Progenitor cell of endocrine pancreas (in vitro differentiated cells): ENCODE results near the gene TJAP1. TPM values are rescaled to one million over a fixed set of nuclear protein-coding genes. Genes with fewer than 3 reads are reported as not detected.
A peak's percentile ranks its signal among the peaks of the same experiment; 100 is the strongest.
"Not testable (repeated sequence)": the region's sequence is repeated elsewhere in the genome, so short reads cannot be mapped to it uniquely, and the experiment has no call there.

Experiments
- DNase-seq: peaks from one replicate; pipeline ENCODE4 v3.0.0; 2021; ENCODE audit warnings: low spot score; ENCODE audit not compliant: unreplicated experiment
- H3K27ac Mint-ChIP-seq: 2 replicates; pipeline ENCODE4 v1.8.0; 2021; ENCODE audit warnings: mild to moderate bottlenecking, moderate library complexity, mixed read lengths
- H3K27me3 Mint-ChIP-seq: 2 replicates; pipeline ENCODE4 v1.8.0; 2021; ENCODE audit warnings: mixed read lengths
- H3K36me3 Mint-ChIP-seq: 2 replicates; pipeline ENCODE4 v1.8.0; 2022; ENCODE audit warnings: mixed read lengths; ENCODE audit not compliant: insufficient read depth
- H3K4me1 Mint-ChIP-seq: 2 replicates; pipeline ENCODE4 v1.8.0; 2021; ENCODE audit warnings: low read depth, mixed read lengths
- H3K4me3 Mint-ChIP-seq: 2 replicates; pipeline ENCODE4 v1.8.0; 2021; ENCODE audit warnings: low read depth, mild to moderate bottlenecking, moderate library complexity, mixed read lengths
- H3K9me3 Mint-ChIP-seq: 2 replicates; pipeline ENCODE4 v1.8.0; 2021; ENCODE audit warnings: low read depth, mixed read lengths
- total RNA-seq: library from RNA; stranded (reverse); gene quantifications from 2 replicates; pipeline ENCODE4 v1.2.1, GENCODE V29; 2021
- TF ChIP-seq, protein P1 (sequence below): fragments of 200-600 bp; sonication (generic); IDR thresholded peaks from one replicate; pipeline ENCODE4 v1.5.0; 2021; ENCODE audit warnings: antibody characterized with exemption, mild to moderate bottlenecking; ENCODE audit not compliant: unreplicated experiment

Gene TJAP1
- total RNA-seq, 1 donor from 2014 or later, result 65.8 TPM

DNA sequence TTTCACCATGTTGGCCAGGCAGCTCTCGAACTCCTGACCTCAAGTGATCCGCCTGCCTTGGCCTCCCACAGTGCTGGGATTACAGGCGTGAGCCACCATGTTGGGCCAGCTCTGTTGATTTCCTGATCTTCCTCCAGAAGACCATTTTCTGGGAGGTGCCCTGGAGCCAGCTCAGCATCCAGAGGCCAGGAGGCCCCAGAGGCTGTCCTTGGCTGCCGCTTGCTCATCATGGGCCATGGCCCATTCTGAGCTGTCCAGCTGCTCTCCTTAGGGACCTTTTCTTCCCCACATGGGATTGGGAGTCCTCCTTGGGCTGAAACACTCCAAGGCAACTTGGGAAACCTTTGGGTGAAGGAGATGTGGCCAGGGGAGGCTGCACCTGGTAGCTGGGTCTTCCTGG lies 17.4 kb downstream of the TJAP1 start:
- no peaks in the 10 kb centered on the region for H3K27me3 Mint-ChIP-seq
- H3K9me3 Mint-ChIP-seq, result no peaks in the 10 kb centered on the region
- peaks cover 3% of the 10 kb centered on the region for H3K4me1 Mint-ChIP-seq
- DNase-seq, result no peak
- TF ChIP-seq, protein P1, sequence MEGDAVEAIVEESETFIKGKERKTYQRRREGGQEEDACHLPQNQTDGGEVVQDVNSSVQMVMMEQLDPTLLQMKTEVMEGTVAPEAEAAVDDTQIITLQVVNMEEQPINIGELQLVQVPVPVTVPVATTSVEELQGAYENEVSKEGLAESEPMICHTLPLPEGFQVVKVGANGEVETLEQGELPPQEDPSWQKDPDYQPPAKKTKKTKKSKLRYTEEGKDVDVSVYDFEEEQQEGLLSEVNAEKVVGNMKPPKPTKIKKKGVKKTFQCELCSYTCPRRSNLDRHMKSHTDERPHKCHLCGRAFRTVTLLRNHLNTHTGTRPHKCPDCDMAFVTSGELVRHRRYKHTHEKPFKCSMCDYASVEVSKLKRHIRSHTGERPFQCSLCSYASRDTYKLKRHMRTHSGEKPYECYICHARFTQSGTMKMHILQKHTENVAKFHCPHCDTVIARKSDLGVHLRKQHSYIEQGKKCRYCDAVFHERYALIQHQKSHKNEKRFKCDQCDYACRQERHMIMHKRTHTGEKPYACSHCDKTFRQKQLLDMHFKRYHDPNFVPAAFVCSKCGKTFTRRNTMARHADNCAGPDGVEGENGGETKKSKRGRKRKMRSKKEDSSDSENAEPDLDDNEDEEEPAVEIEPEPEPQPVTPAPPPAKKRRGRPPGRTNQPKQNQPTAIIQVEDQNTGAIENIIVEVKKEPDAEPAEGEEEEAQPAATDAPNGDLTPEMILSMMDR, result no peak
- no peak overlapping the region for H3K27ac Mint-ChIP-seq
- H3K36me3 Mint-ChIP-seq, result peaks cover 5% of the 10 kb centered on the region
- no peak overlapping the region for H3K4me3 Mint-ChIP-seq

DNA sequence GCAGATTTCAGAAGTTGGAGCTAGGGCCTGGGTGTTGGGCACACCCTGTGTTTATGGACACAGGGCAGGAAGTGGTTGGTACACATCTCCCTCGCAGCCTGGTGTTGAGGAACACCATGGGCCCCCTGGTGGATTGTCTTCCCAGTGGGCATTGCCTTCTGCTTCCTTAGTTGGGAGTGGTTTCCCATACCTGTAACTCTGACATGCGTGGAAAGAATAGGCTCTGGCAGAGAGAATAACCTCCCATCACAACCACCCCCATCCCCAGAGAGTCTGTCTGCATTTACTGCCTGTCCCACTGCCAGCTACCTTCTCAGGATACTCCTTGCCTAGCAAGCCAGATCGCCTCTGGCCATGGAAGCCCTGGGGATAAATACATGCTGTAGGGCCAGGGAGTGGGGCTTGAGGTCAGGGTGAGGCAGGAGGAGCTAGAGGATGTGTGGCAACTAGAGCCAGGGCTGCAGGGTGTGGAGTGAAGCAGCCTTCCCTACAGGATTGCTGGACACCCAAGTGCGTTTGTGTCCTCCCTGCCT lies 18.1 kb downstream of the TJAP1 start:
- no peaks in the 10 kb centered on the region for H3K27me3 Mint-ChIP-seq
- TF ChIP-seq, protein P1, result peak; percentile 13
- DNase-seq, result no peak
- H3K4me3 Mint-ChIP-seq, result no peak overlapping the region
- H3K9me3 Mint-ChIP-seq, result no peaks in the 10 kb centered on the region
- H3K4me1 Mint-ChIP-seq, result peaks cover 3% of the 10 kb centered on the region
- H3K36me3 Mint-ChIP-seq, result peaks cover 4% of the 10 kb centered on the region
- H3K27ac Mint-ChIP-seq, result peak overlapping the region; percentile 74

DNA sequence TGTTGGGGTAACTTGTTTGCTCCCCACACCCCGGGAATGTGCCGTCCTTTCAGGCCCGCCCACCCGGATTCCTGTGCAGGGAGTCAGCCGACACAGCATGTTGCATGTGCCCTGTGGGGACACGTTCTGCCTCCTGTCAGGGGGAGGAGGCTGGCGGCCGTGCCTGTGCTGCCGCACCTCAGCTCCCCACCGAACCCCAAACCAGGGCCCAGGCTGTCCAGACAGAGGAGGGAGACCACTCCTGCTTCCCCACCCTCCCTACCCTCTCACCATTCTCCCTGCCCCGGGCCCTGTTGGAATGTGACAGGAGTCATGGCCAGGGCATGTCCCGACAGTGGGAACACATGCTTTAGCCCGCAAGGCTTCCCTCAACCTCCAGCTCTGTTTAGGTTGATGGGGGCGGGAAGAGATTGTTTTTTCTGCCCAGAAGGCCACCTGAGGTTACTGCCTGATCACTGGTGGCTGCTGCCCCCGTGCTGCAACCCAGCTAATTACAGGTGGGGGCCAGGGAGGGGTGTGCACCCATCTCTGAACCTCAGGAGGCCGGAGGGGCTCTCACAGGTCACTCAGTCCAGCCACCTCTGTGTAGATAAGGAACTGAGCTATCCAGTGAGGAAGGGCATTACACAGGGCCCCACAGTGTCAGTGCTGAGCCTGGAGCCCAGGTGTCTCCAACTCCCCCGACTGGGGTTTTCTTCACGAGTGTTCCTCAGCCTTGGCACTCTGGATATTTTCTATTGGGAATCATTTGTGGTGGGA lies 19.2 kb downstream of the TJAP1 start:
- no peaks in the 10 kb centered on the region for H3K9me3 Mint-ChIP-seq
- no peak overlapping the region for H3K4me3 Mint-ChIP-seq
- no peak overlapping the region for H3K27ac Mint-ChIP-seq
- DNase-seq, result no peak
- H3K4me1 Mint-ChIP-seq, result peaks cover 3% of the 10 kb centered on the region
- peaks cover 7% of the 10 kb centered on the region for H3K36me3 Mint-ChIP-seq
- H3K27me3 Mint-ChIP-seq, result no peaks in the 10 kb centered on the region
- TF ChIP-seq, protein P1, result peak; percentile 47

DNA sequence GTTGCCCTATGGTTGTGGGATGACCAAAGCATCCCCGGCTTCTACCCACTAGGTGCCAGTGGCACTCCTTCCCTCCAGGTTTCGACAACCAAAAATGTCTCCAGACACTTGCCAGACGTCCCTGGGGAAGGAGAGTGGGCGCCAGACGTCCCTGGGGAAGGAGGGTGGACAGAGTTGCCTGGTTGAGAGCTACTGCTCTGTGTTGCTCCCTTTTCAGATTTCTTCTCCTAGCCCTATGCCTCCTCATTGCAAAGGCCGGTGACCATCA lies 19.7 kb downstream of the TJAP1 start:
- peaks cover 7% of the 10 kb centered on the region for H3K36me3 Mint-ChIP-seq
- H3K27me3 Mint-ChIP-seq, result no peaks in the 10 kb centered on the region
- no peak overlapping the region for H3K27ac Mint-ChIP-seq
- no peak overlapping the region for H3K4me3 Mint-ChIP-seq
- peaks cover 3% of the 10 kb centered on the region for H3K4me1 Mint-ChIP-seq
- H3K9me3 Mint-ChIP-seq, result no peaks in the 10 kb centered on the region
- TF ChIP-seq, protein P1, result no peak
- DNase-seq, result no peak

DNA sequence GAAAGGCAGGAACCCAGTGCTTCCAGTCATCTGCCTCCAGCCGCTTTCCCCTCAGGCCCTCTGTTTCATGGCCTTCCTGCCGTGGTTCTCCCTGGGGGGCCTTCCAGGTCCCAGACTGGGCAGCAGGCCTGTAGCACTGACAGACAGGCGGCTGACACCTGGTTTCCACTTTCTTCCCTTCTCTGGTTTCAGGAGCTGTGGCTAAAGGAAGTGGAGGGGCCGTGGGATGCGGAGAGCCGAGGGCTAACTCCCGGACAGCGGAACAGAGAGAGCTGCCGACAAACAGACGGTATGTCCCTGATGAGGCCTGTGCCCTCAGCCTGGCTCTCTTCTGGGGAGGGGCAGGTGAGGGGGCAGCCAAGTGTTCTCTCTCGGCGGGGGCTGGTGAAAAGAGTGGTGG lies 20.3 kb downstream of the TJAP1 start:
- Mint-ChIP-seq H3K9me3 (no peaks in the 10 kb centered on the region), H3K4me3 (no peak overlapping the region), H3K4me1 (peaks cover 3% of the 10 kb centered on the region), H3K36me3 (peaks cover 7% of the 10 kb centered on the region), H3K27ac (no peak overlapping the region), H3K27me3 (no peaks in the 10 kb centered on the region)
- DNase-seq, result no peak
- TF ChIP-seq, protein P1, result no peak

DNA sequence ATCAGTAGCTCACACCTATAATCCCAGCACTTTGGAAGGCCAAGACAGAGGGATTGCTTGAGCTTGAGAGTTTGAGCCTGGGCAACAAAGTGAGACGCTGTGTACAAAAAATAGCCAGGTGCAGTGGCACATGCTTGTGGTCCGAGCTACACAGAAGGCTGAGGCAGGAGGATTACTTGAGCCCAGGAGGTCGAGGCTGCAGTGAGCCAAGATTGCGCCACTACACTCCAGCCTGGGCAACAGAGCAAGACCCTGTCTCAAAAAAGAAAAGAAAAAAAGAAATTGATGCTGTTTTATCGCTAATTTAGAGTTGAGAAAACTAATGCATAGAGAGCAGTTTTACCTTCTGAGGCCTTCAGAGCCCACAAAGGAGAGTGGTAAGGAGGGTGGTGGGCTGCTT lies 20.9 kb downstream of the TJAP1 start:
- not testable (repeated sequence) for H3K4me1 Mint-ChIP-seq, H3K4me3 Mint-ChIP-seq, DNase-seq, H3K9me3 Mint-ChIP-seq, H3K27ac Mint-ChIP-seq, H3K27me3 Mint-ChIP-seq, H3K36me3 Mint-ChIP-seq
